GM12874 (cell line): Measurements from ENCODE around the gene TAF11L3.
"Not testable (repeated sequence)": the region's sequence is repeated elsewhere in the genome, so short reads cannot be mapped to it uniquely, and the experiment has no call there.

Experiments used
- CTCF ChIP-seq: IDR thresholded peaks from 2 replicates; pipeline ENCODE4 v1.5.1; 2011; ENCODE audit warnings: low read depth, mild to moderate bottlenecking, control low read depth, low read length, moderate library complexity; ENCODE audit not compliant: insufficient read depth

TAF11L3 gene

GRCh38 chr5:17492770-17493169, 25.4 kb upstream of the TAF11L3 start:
- no peak for TF ChIP-seq CTCF

- no peak for TF ChIP-seq CTCF
Measured at GRCh38 chr5:17497446-17497845, 20.7 kb upstream of the TAF11L3 start.

GRCh38 chr5:17497931-17498330, 20.2 kb upstream of the TAF11L3 start, which contains the start of gene TAF11L2:
TAF11L2 (plus strand) TSS chr5:17498231.
- TF ChIP-seq CTCF: not testable (repeated sequence)

GRCh38 chr5:17511775-17512325, 6.3 kb upstream of the TAF11L3 start:
- no peak for TF ChIP-seq CTCF

DNA sequence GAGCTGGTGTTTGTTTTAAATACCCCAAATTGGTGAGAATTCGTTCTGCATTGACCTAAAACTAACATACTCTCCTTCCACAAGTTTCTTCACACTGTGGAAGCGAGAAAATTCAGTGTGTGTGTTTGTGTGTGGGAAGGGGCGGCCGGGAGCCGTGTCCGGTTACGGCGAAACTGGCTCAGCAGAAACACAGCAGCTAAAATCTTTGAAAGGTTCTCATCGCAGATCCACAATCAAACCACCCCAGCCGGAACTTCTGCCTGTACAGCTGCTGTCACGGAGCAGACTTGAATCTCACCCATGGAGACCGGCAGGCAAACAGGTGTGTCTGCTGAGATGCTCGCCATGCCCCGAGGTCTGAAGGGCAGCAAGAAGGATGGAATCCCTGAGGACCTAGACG, 3.3 kb downstream of the TAF11L3 start, which contains the start of gene TAF11L4:
Gene TAF11L4 (plus strand): TSS at position 301 of the 400 bp plus-strand sequence.
- not testable (repeated sequence) for TF ChIP-seq CTCF

- not testable (repeated sequence) for TF ChIP-seq CTCF
Measured at GRCh38 chr5:17524935-17525334, 6.8 kb downstream of the TAF11L3 start, which contains the start of gene TAF11L5. TAF11L5 (plus strand) TSS chr5:17525235.

GRCh38 chr5:17528369-17528768, 10.2 kb downstream of the TAF11L3 start, which contains the start of gene TAF11L6:
TAF11L6 (plus strand) TSS chr5:17528669.
- not testable (repeated sequence) for TF ChIP-seq CTCF
